Ovary (tissue), 3 donors: Measurements from ENCODE around the gene UIMC1.

Source experiments
- CTCF ChIP-seq, 3 donors: fragments of 450-650 bp in 2 of 3; fragments of 200-600 bp in 1 of 3; IDR thresholded peaks; one replicate each; pipeline versions ENCODE4 v1.5.1 to v1.8.0; 2016 to 2022; ENCODE audit warnings: antibody characterized with exemption in 3 of 3, mild to moderate bottlenecking in 1 of 3
- POLR2A ChIP-seq: fragments of 450-650 bp; IDR thresholded peaks from one replicate; pipeline ENCODE4 v1.6.1; 2017; ENCODE audit warnings: antibody characterized with exemption, mild to moderate bottlenecking, moderate library complexity
- donor health status: DM: no; HTN: no; CAD: no.

- TF ChIP-seq CTCF (IDR thresholded peaks at IDR 0.05): no peak
- TF ChIP-seq POLR2A: no peak
These were observed 132.3 kb downstream of the UIMC1 start for GRCh38 chr5:176874198-176874780.
